Subcutaneous adipose tissue (tissue), 4 donors: ENCODE results near the gene NDST3. TPM values are rescaled to one million over a fixed set of nuclear protein-coding genes. Genes with fewer than 3 reads are reported as not detected.

ENCODE experiments used
- total RNA-seq, 4 donors: library from RNA; depleted of rRNA; stranded (reverse); fragments of >200 nt; gene quantifications; one replicate each; pipeline ENCODE4 v1.1.0, GENCODE V29; 2016
- TF ChIP-seq, protein P1 (sequence below): fragments of 450-650 bp; IDR thresholded peaks from one replicate; pipeline ENCODE4 v1.5.1; 2016; ENCODE audit warnings: low read depth, mild to moderate bottlenecking, control low read depth, antibody characterized with exemption, moderate library complexity

The NDST3 gene
- total RNA-seq, 4 donors from 2014 or later: not detected

DNA sequence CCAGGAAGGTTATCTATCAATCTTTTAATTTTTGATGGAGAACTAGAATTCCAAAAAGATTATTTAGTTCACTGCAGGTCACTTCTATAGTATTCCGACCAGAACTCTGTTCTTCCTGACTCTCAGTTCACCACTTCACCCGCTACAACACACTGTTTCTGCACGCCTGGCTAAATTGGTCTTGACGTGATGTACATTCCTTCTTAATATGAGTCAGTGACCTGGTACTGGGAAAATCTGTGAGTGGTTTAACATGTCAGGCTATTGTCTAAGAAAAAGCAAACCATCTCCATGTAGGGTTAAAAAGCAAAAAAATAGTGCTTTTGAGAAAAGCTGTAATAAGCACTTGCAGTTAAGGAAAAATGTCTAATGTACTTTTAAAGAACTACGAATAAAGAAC lies 120.4 kb downstream of the NDST3 start:
- TF ChIP-seq, protein P1, sequence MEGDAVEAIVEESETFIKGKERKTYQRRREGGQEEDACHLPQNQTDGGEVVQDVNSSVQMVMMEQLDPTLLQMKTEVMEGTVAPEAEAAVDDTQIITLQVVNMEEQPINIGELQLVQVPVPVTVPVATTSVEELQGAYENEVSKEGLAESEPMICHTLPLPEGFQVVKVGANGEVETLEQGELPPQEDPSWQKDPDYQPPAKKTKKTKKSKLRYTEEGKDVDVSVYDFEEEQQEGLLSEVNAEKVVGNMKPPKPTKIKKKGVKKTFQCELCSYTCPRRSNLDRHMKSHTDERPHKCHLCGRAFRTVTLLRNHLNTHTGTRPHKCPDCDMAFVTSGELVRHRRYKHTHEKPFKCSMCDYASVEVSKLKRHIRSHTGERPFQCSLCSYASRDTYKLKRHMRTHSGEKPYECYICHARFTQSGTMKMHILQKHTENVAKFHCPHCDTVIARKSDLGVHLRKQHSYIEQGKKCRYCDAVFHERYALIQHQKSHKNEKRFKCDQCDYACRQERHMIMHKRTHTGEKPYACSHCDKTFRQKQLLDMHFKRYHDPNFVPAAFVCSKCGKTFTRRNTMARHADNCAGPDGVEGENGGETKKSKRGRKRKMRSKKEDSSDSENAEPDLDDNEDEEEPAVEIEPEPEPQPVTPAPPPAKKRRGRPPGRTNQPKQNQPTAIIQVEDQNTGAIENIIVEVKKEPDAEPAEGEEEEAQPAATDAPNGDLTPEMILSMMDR: no peak

DNA sequence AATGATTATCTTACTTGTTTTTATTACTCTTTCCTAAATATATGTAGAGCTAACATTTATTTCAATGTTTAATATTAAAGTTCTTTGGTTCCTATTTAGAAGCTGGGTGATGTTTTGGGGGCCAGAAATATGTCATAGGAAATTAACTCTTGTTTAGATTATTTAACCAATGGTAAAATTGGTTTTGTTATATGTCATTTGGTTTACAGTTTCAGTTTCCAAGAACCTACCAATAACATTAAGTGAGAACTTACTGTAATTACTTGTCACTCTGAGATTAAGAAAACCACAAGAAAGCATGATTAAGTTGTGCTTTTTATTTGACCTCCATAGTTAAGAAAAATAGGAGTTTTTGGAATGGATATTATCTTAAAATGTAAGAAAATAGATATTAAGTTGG lies 121.2 kb downstream of the NDST3 start:
- TF ChIP-seq, protein P1: no peak

DNA sequence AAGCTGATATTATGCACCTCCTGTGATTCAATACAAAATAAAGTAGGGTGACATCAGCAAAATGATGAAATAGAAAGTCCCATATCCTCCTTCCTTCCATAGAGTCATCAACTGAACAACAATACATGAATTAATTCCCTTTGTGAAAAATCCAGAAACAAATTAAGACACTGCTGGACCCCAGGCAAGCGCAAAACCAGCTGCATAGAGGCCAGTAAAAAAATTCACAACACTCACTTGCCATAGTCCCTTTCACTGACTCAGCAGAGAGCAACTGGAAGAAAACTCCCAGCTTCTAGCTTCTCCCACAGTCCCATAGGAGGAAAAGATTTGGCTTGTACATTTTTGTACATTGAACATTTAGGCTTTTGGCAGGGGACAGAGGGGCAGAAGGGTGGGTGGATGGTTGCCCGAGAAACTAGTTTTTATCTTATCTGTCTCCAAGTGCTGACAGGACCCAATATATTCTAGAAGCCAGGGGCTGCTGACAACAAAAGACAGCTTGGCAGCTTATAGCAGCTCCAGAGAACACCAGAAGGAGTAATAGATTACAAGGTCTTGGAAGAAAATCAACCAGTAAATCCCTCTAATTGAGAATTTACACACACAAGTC lies 124.6 kb downstream of the NDST3 start:
- TF ChIP-seq, protein P1: no peak

GRCh38 chr4:118167306-118167705 lies 133.0 kb downstream of the NDST3 start:
- TF ChIP-seq, protein P1: no peak

DNA sequence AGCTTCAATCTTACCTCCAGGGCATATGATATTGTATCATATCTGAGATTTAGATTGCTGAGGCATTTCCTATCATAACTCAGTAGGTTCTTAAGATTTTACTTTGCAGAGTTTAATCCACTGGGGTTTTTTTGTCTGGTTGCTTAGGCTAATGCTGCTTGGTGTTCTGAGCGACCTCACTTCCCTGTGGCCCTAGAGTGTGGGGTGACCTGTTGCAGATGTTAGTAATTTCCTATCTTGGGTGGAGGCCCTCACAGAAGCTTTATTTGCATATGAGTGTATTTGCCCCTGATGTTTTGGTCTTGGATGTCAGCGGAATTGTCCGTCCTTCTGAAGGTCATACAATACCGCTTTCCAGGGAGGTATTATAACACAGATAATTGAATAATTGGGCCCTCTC lies 137.1 kb downstream of the NDST3 start:
- TF ChIP-seq, protein P1: no peak

DNA sequence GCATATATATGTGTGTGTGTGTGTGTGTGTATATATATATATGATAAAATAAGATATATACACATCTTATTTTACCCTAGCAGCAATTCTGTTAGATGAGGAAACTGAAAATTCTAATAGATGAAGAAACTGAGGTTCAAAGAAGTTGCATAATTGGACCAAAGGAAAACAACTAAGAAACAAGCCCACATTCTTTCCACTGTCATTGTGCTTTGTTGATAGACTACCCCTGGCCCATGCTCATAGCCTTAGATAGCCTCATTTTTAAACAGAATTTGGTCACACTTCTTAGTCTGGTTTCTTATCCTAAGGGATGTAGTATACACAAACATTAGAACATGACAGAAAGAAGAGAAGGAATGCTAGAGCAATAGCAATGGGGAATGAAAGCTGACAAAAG lies 138.8 kb downstream of the NDST3 start:
- TF ChIP-seq, protein P1: no peak

GRCh38 chr4:118173956-118174725 lies 139.9 kb downstream of the NDST3 start:
- TF ChIP-seq, protein P1: no peak
